Panc1 (cell line): ENCODE measurements around the gene H2AZ2. TPM values are rescaled to one million over a fixed set of nuclear protein-coding genes. Genes with fewer than 3 reads are reported as not detected.
"Not testable (repeated sequence)": the region's sequence is repeated elsewhere in the genome, so short reads cannot be mapped to it uniquely, and the experiment has no call there.

Experiments
- ATAC-seq: fragments of 200-7000 bp; cut with Tn5 transposase; 2 replicates; pipeline ENCODE4 v1.9.1; 2020; ENCODE audit warnings: mild to moderate bottlenecking, moderate library complexity
- BruUV-seq: library from RNA; stranded (reverse); fragments of 400-500 nt; replicated peaks from 2 replicates; lab custom pipeline; 2021; lab: Mats Ljungman, UMichigan
- CTCF ChIA-PET: fragments of 300-600 bp; sonication (Branson Sonifier 250); formaldehyde crosslinking; loops from one replicate; lab custom pipeline; 2022; ENCODE audit warnings: antibody characterized with exemption; lab: Charles Lee
- POLR2A ChIA-PET: fragments of 300-600 bp; sonication (Branson Sonifier 250); formaldehyde crosslinking; loops from one replicate; lab custom pipeline; 2022; ENCODE audit warnings: antibody characterized with exemption; lab: Charles Lee
- DNase-seq: peaks from one replicate; pipeline ENCODE4 v3.0.0-alpha.2; 2010; ENCODE audit warnings: low read depth, low spot score
- H3K27ac ChIP-seq: 2 replicates; pipeline ENCODE4 v1.5.1; 2011; ENCODE audit warnings: mild to moderate bottlenecking, low read length, inconsistent platforms
- H3K27me3 ChIP-seq: fragments of 200-500 bp; sonication (Bioruptor generic); 2 replicates; pipeline ENCODE4 v1.6.0; 2014; ENCODE audit warnings: low read length, inconsistent platforms; ENCODE audit not compliant: control insufficient read depth, insufficient read depth
- H3K36me3 ChIP-seq: fragments of 200-500 bp; sonication (Bioruptor generic); 2 replicates; pipeline ENCODE4 v1.5.1; 2014; ENCODE audit warnings: inconsistent platforms, mild to moderate bottlenecking, low read length, moderate library complexity; ENCODE audit not compliant: control insufficient read depth, insufficient read depth
- H3K4me1 ChIP-seq: 2 replicates; pipeline ENCODE4 v1.5.1; 2011; ENCODE audit warnings: inconsistent platforms, mild to moderate bottlenecking, low read length, moderate library complexity; ENCODE audit not compliant: control insufficient read depth, insufficient read depth
- H3K4me3 ChIP-seq, 2 experiments: 2 replicates each; pipeline ENCODE4 v1.5.1; 2011 to 2012; ENCODE audit warnings: low read depth in 2 of 2, low read length in 2 of 2, mild to moderate bottlenecking in 2 of 2, inconsistent platforms in 1 of 2, moderate library complexity in 1 of 2
- H3K9me3 ChIP-seq: fragments of 200-500 bp; sonication (Bioruptor generic); 2 replicates; pipeline ENCODE4 v1.5.1; 2014; ENCODE audit warnings: low read depth, mild to moderate bottlenecking, inconsistent platforms, low read length, moderate library complexity; ENCODE audit not compliant: control insufficient read depth, insufficient read depth
- CTCF ChIP-seq: fragments of 450-650 bp; IDR thresholded peaks from 2 replicates; pipeline ENCODE4 v1.5.1; 2017; ENCODE audit warnings: mild to moderate bottlenecking
- POLR2AphosphoS5 ChIP-seq: IDR thresholded peaks from 2 replicates; pipeline ENCODE4 v1.6.1; 2012; ENCODE audit warnings: mild to moderate bottlenecking, low read depth, low read length, moderate library complexity
- REST ChIP-seq, 2 experiments: IDR thresholded peaks; 2 replicates each; pipeline ENCODE4 v1.6.1; 2011 to 2012; ENCODE audit warnings: low read depth in 2 of 2, control low read depth in 1 of 2, low read length in 1 of 2, mild to moderate bottlenecking in 1 of 2, moderate library complexity in 1 of 2; ENCODE audit not compliant: insufficient read depth in 1 of 2
- SIN3A ChIP-seq: IDR thresholded peaks from 2 replicates; pipeline ENCODE4 v1.6.1; 2012; ENCODE audit warnings: low read depth, mild to moderate bottlenecking, low read length, moderate library complexity, borderline replicate concordance; ENCODE audit not compliant: insufficient read depth
- TCF7L2 ChIP-seq: IDR thresholded peaks from 2 replicates; pipeline ENCODE4 v1.6.1; 2011; ENCODE audit warnings: mild to moderate bottlenecking, low read depth, low read length, inconsistent platforms
- in situ Hi-C: cut with HindIII; loops from 2 replicates; pipeline ENCODE4 v1.10.0; 2016; ENCODE audit warnings: low sequenced_read_pairs, low pct_unique_long_range_greater_than_20kb
- intact Hi-C: fragments of 100-400 bp; cut with micrococcal nuclease; formaldehyde crosslinking; loops from one replicate; pipeline ENCODE4 v1.10.0; 2022; ENCODE audit not compliant: unreplicated experiment
- total RNA-seq: library from RNA; stranded (reverse); gene quantifications from one replicate; pipeline ENCODE4 v1.2.1, GENCODE V29; 2021; ENCODE audit not compliant: unreplicated experiment

Gene H2AZ2
- total RNA-seq, 1 experiment from 2014 or later = 319 TPM

- H3K9me3 ChIP-seq, H3K27me3 ChIP-seq, DNase-seq, intact Hi-C loops, H3K4me3 ChIP-seq, H3K27ac ChIP-seq, CTCF ChIA-PET, in situ Hi-C loops, POLR2A ChIA-PET, BruUV-seq: not testable (repeated sequence)
- peaks cover 28% of the 10 kb centered on the region for H3K36me3 ChIP-seq
- peak; percentile 43 for ATAC-seq
- TF ChIP-seq SIN3A (0 out of 2 replicates have a peak, but pooled peaks have one; percentile 56), POLR2AphosphoS5 (peak; percentile 56)
- peaks cover 19% of the 10 kb centered on the region for H3K4me1 ChIP-seq
These were observed 43.9 kb downstream of the H2AZ2 start for GRCh38 chr7:44803828-44804519.

- in situ Hi-C loops (no loop called here), intact Hi-C loops (no loop called here)
- ATAC-seq = no peak
- BruUV-seq = no TSS peak
- ChIA-PET POLR2A (interaction anchor here (0.6 to 0.7 kb wide), 2 partner anchors 26 to 182 kb away, joined by 5 to 14 read pairs; no protein-coding TSS in a partner anchor), CTCF (no interaction called here)
- no peak for DNase-seq
- Histone ChIP-seq H3K36me3 (peaks cover 36% of the 10 kb centered on the region), H3K4me1 (peaks cover 22% of the 10 kb centered on the region), H3K27me3 (no peaks in the 10 kb centered on the region), H3K27ac (no peak overlapping the region), H3K9me3 (no peaks in the 10 kb centered on the region), H3K4me3 (no peak overlapping the region)
- TF ChIP-seq POLR2AphosphoS5 = peak; percentile 88
- TF ChIP-seq REST (IDR thresholded peaks at IDR 0.05; ENCODE audit: insufficient read depth in 1 of 2, low read depth in 2 of 2, low read length in 1 of 2) = no peak
These were observed 45.4 kb downstream of the H2AZ2 start for GRCh38 chr7:44802418-44803025.

GRCh38 chr7:44801890-44802289, 46.0 kb downstream of the H2AZ2 start:
- TF ChIP-seq CTCF = no peak
- no peak for TF ChIP-seq SIN3A
- TF ChIP-seq POLR2AphosphoS5 = no peak
- no peak for TF ChIP-seq REST (IDR thresholded peaks at IDR 0.05; ENCODE audit: insufficient read depth in 1 of 2, low read depth in 2 of 2, low read length in 1 of 2)
- no peak for TF ChIP-seq TCF7L2
- in situ Hi-C loops = no loop called here
- CTCF ChIA-PET = no interaction called here
- Histone ChIP-seq H3K27me3 (no peaks in the 10 kb centered on the region), H3K9me3 (no peaks in the 10 kb centered on the region), H3K4me3 (no peak overlapping the region), H3K27ac (no peak overlapping the region), H3K36me3 (peaks cover 37% of the 10 kb centered on the region), H3K4me1 (peaks cover 22% of the 10 kb centered on the region)
- ATAC-seq (no peak), DNase-seq (no peak)
- intact Hi-C loops = no loop called here
- POLR2A ChIA-PET = no interaction called here
- no TSS peak for BruUV-seq
